Measurements from ENCODE around the gene DUSP8. TPM values are rescaled to one million over a fixed set of nuclear protein-coding genes. Genes with fewer than 3 reads are reported as not detected.

Gene DUSP8
- total and polyA plus RNA-seq, 2 of the 8 experiments (the other 6 are each of a cell fraction or from before 2014, with no cell fraction given): 2.8 to 3.6 TPM

- Histone ChIP-seq H3K4me3 (ENCODE audit: extremely low read depth in 1 of 4, insufficient read depth in 2 of 4, low read depth in 3 of 4, low read length in 4 of 4) (no peak within 1 kb of the TSS), H2AK5ac (ENCODE audit: low read depth, low read length) (no peak within 1 kb of the TSS), H4K5ac (ENCODE audit: insufficient read length, low read depth, low read length) (no peak within 1 kb of the TSS), H2AFZ (ENCODE audit: low read length) (no peak within 1 kb of the TSS), H3K79me2 (ENCODE audit: control insufficient read depth in 1 of 2, insufficient read depth in 2 of 2, low read length in 2 of 2) (no peaks in the 10 kb centered on the region), H2BK15ac (ENCODE audit: low read length) (peak within 1 kb of the TSS; percentile 20), H3K4me1 (replicated peaks in 1 of 4; ENCODE audit: control insufficient read depth in 3 of 4, insufficient read depth in 4 of 4, low read length in 3 of 4) (peaks cover 2 to 13% (median 5%) of the 10 kb centered on the region in 4 experiments), H3K56ac (replicated peaks; ENCODE audit: insufficient read length, low read depth, low read length) (no peak within 1 kb of the TSS), H4K91ac (replicated peaks; ENCODE audit: insufficient read length, low read length) (peak within 1 kb of the TSS; percentile 44), H3K18ac (ENCODE audit: extremely low read depth, low read length) (peak within 1 kb of the TSS; percentile 87; the same call in 1 of the 2 replicates), H3K23ac (ENCODE audit: insufficient read length) (no peak within 1 kb of the TSS), H3K4me2 (ENCODE audit: insufficient read depth in 1 of 2, low read depth in 2 of 2, low read length in 2 of 2) (no peak within 1 kb of the TSS), H3K23me2 (ENCODE audit: low read depth, low read length) (no peaks in the 10 kb centered on the region), H4K20me1 (replicated peaks in 1 of 2; ENCODE audit: control insufficient read depth in 1 of 2, insufficient read depth in 2 of 2, low read length in 2 of 2) (no peaks in the 10 kb centered on the region), H3K9ac (replicated peaks in 1 of 4; ENCODE audit: extremely low read depth in 1 of 4, low read depth in 3 of 4, low read length in 3 of 4) (no peak within 1 kb of the TSS), H4K8ac (ENCODE audit: extremely low read depth, insufficient read depth, low read length) (peak within 1 kb of the TSS; percentile 18; the same call in 1 of the 2 replicates), H3K27me3 (replicated peaks in 1 of 4; ENCODE audit: control insufficient read depth in 3 of 4, extremely low read depth in 1 of 4, insufficient read depth in 3 of 4, low read length in 3 of 4) (peaks cover 0 to 4% (median 0%) of the 10 kb centered on the region in 4 experiments; a peak in 1 of 7 replicates), H2BK12ac (ENCODE audit: low read depth, low read length) (peak within 1 kb of the TSS; percentile 99; the same call in 1 of the 2 replicates), H3K4ac (replicated peaks; ENCODE audit: insufficient read length, low read depth, low read length) (no peak within 1 kb of the TSS), H3K9me3 (ENCODE audit: insufficient read depth in 2 of 2, low read depth in 1 of 2, low read length in 1 of 2) (peaks cover 0 to 4% of the 10 kb centered on the region in 2 experiments; a peak in 1 of 4 replicates), H3K14ac (ENCODE audit: insufficient read length) (no peak within 1 kb of the TSS), H3K36me3 (ENCODE audit: control insufficient read depth in 2 of 4, insufficient read depth in 4 of 4, low read length in 3 of 4) (no peaks in the 10 kb centered on the region), H2BK5ac (ENCODE audit: low read depth, low read length) (no peak within 1 kb of the TSS; the same call in 1 of the 2 replicates), H3K79me1 (ENCODE audit: low read depth, low read length) (no peaks in the 10 kb centered on the region), H3K27ac (ENCODE audit: low read depth, low read length) (no peak within 1 kb of the TSS), H2BK20ac (ENCODE audit: low read length) (peak within 1 kb of the TSS; percentile 4; the same call in 1 of the 2 replicates), H2BK120ac (replicated peaks; ENCODE audit: low read depth, low read length) (peak within 1 kb of the TSS; percentile 18)
- CTCF ChIA-PET (ENCODE audit: partially characterized antibody): interaction anchor here (1.3 to 7.7 kb wide), 4 partner anchors 21 to 51 kb away, joined by 3 to 95 read pairs (median 42); partner anchors contain the start of gene KRTAP5-5
- 84% methylated on average over 3 of the region's 4 CpGs; no CpG with 5 or more reads in 1 of the 2 experiments for WGBS, 2 experiments (ENCODE audit: extremely low coverage in 1 of 2, insufficient coverage in 1 of 2, insufficient read length in 1 of 2, insufficient replicate concordance in 2 of 2, low coverage in 1 of 2, low lambda C conversion rate in 2 of 2, missing lambda C conversion rate in 1 of 2)
- FAIRE-seq: no peak
- no peak for DNase-seq (ENCODE audit: low read depth in 1 of 2, low spot score in 2 of 2)
- POLR2A ChIA-PET (ENCODE audit: partially characterized antibody): interaction anchor here (0.8 kb wide), 1 partner anchor 36 kb away, joined by 3 read pairs; no protein-coding TSS in a partner anchor
- TF ChIP-seq CHD1 (IDR thresholded peaks at IDR 0.05; ENCODE audit: low read depth, low read length) (no peak), TCF12 (IDR thresholded peaks at IDR 0.05; ENCODE audit: low read depth, low read length) (no peak), EZH2 (IDR thresholded peaks at IDR 0.05; ENCODE audit: low read depth, low read length, severe bottlenecking) (no peak), JUND (IDR thresholded peaks at IDR 0.05; ENCODE audit: low read length) (no peak), EP300 (IDR thresholded peaks at IDR 0.05; ENCODE audit: borderline replicate concordance in 1 of 2, low read depth in 2 of 2, low read length in 2 of 2) (no peak), RXRA (IDR thresholded peaks at IDR 0.05; ENCODE audit: insufficient read depth, low read depth, low read length) (no peak), TEAD4 (IDR thresholded peaks at IDR 0.05; ENCODE audit: low read depth, low read length) (no peak), BACH1 (IDR thresholded peaks at IDR 0.05; ENCODE audit: low read length) (no peak), POLR2AphosphoS5 (IDR thresholded peaks at IDR 0.05; ENCODE audit: low read depth, low read length) (no peak), KDM4A (IDR thresholded peaks at IDR 0.05; ENCODE audit: low read depth, low read length, severe bottlenecking) (no peak), TBP (IDR thresholded peaks at IDR 0.05; ENCODE audit: low read depth, low read length) (no peak), CHD2 (IDR thresholded peaks at IDR 0.05; ENCODE audit: low read length) (no peak)
- TF ChIP-seq, protein P1, sequence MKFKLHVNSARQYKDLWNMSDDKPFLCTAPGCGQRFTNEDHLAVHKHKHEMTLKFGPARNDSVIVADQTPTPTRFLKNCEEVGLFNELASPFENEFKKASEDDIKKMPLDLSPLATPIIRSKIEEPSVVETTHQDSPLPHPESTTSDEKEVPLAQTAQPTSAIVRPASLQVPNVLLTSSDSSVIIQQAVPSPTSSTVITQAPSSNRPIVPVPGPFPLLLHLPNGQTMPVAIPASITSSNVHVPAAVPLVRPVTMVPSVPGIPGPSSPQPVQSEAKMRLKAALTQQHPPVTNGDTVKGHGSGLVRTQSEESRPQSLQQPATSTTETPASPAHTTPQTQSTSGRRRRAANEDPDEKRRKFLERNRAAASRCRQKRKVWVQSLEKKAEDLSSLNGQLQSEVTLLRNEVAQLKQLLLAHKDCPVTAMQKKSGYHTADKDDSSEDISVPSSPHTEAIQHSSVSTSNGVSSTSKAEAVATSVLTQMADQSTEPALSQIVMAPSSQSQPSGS (IDR thresholded peaks at IDR 0.05; ENCODE audit: low read length): no peak
These were observed 25.9 kb upstream of the DUSP8 start, which contains the start of gene KRTAP5-2 for GRCh38 chr11:1597994-1598380. TSS of gene KRTAP5-2 (minus strand) at chr11:1598294. CDS start at chr11:1598250, 44 bp downstream.
